Vagina (tissue), 2 donors: ENCODE results near the gene DMRTB1. TPM values are rescaled to one million over a fixed set of nuclear protein-coding genes. Genes with fewer than 3 reads are reported as not detected.
A peak's percentile ranks its signal among the peaks of the same experiment; 100 is the strongest.

ENCODE experiments used
- DNase-seq, 2 donors: peaks; one replicate each; pipeline ENCODE4 v3.0.0-alpha.2; 2017; ENCODE audit errors: extremely low spot score in 2 of 2
- H3K27ac ChIP-seq: fragments of 200-600 bp; sonication (generic); one replicate; pipeline ENCODE4 v1.5.1; 2019
- H3K27me3 ChIP-seq: fragments of 200-600 bp; sonication (generic); one replicate; pipeline ENCODE4 v1.5.1; 2019
- H3K36me3 ChIP-seq, 2 donors: fragments of 200-600 bp; sonication (generic); one replicate each; pipeline ENCODE4 v1.5.1; 2017 to 2019
- H3K4me1 ChIP-seq: fragments of 200-600 bp; sonication (generic); one replicate; pipeline ENCODE4 v1.5.1; 2019
- H3K4me3 ChIP-seq, 2 donors: fragments of 200-600 bp; sonication (generic); 1 replicate in 1 of 2; 2 replicates in 1 of 2; pipeline ENCODE4 v1.5.1; 2016 to 2019
- H3K9me3 ChIP-seq: fragments of 200-600 bp; sonication (generic); one replicate; pipeline ENCODE4 v1.5.1; 2019
- POLR2A ChIP-seq, 2 donors: fragments of 450-650 bp; IDR thresholded peaks; one replicate each; pipeline ENCODE4 v1.6.1; 2017; ENCODE audit warnings: antibody characterized with exemption in 2 of 2, mild to moderate bottlenecking in 2 of 2, moderate library complexity in 2 of 2
- POLR2AphosphoS5 ChIP-seq, 2 donors: sonication (generic); formaldehyde crosslinking; IDR thresholded peaks; one replicate each; pipeline ENCODE4 v1.9.0; 2017; ENCODE audit warnings: antibody characterized with exemption in 2 of 2, mild to moderate bottlenecking in 2 of 2, low read depth in 1 of 2; ENCODE audit not compliant: insufficient read depth in 1 of 2
- intact Hi-C: fragments of 100-400 bp; cut with DNase I; formaldehyde crosslinking; loops from one replicate; pipeline ENCODE4 v1.15.1; 2023
- total RNA-seq: library from RNA; depleted of rRNA; stranded (reverse); fragments of >200 nt; gene quantifications from one replicate; pipeline ENCODE4 v1.2.3, GENCODE V29; 2016
- TF ChIP-seq, protein P1 (sequence below), 3 experiments: fragments of 450-650 bp in 2 of 3; fragments of 200-600 bp in 1 of 3; sonication (generic) in 1 of 3; IDR thresholded peaks; one replicate each; pipeline ENCODE4 v1.5.1; 2017 to 2019; ENCODE audit warnings: antibody characterized with exemption in 3 of 3, mild to moderate bottlenecking in 2 of 3, moderate library complexity in 2 of 3

Gene DMRTB1
- total RNA-seq, 1 donor from 2014 or later = not detected

DNA sequence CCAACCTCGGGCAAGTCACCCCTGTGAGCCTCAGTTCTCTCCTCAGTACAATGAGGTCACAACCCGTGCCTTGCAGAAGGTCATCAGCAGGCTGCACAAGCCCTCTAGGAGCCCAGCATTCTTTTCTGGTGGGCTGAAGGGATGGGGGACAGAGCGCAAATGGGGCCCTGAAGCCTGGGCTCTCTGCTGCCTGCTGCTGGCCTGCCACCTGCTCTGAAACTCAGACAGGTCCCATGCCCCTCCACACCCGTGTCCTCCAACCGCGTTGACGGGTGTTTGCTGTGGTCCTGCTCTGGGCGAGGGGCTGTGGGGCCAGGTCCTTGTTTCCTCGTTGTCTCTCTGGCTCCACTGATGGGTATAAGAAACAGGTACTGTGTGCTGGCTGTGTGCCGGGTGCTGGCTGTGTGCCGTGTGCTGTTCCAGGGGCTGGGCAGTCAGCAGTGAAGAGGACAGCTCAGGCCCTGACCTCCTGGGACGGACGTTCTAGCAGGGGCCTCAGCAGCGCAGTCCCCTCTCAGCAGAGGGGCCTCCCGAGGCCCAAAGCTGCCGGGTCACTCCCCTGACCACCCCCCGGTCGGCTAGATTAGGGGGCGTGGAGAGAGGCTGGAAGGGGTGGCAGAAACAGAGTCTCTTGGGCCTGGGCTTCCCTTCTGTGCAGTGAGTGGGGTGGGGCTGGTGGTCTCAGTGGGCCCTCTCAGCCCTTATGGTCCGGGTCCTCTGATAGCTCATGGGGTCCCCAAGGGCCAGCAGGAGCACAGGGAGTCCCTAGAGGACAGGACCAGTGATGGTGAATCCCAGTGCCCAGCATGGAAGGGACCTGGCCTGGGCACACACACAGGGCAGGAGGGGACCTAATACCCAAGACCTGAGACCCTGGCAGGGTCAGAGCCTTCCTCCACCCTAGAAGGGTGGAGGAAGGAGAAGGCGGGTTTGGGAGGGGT lies 42.1 kb downstream of the DMRTB1 start:
- Histone ChIP-seq H3K36me3 (no peaks in the 10 kb centered on the region), H3K27ac (no peak overlapping the region), H3K27me3 (no peaks in the 10 kb centered on the region), H3K9me3 (no peaks in the 10 kb centered on the region), H3K4me3 (no peak overlapping the region), H3K4me1 (peaks cover 14% of the 10 kb centered on the region)
- intact Hi-C loops = no loop called here
- no peak for DNase-seq
- TF ChIP-seq, protein P1, sequence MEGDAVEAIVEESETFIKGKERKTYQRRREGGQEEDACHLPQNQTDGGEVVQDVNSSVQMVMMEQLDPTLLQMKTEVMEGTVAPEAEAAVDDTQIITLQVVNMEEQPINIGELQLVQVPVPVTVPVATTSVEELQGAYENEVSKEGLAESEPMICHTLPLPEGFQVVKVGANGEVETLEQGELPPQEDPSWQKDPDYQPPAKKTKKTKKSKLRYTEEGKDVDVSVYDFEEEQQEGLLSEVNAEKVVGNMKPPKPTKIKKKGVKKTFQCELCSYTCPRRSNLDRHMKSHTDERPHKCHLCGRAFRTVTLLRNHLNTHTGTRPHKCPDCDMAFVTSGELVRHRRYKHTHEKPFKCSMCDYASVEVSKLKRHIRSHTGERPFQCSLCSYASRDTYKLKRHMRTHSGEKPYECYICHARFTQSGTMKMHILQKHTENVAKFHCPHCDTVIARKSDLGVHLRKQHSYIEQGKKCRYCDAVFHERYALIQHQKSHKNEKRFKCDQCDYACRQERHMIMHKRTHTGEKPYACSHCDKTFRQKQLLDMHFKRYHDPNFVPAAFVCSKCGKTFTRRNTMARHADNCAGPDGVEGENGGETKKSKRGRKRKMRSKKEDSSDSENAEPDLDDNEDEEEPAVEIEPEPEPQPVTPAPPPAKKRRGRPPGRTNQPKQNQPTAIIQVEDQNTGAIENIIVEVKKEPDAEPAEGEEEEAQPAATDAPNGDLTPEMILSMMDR (IDR thresholded peaks at IDR 0.05) = no peak
- TF ChIP-seq POLR2A (IDR thresholded peaks at IDR 0.05) (no peak), POLR2AphosphoS5 (IDR thresholded peaks at IDR 0.05; ENCODE audit: insufficient read depth in 1 of 2, low read depth in 1 of 2) (no peak)

DNA sequence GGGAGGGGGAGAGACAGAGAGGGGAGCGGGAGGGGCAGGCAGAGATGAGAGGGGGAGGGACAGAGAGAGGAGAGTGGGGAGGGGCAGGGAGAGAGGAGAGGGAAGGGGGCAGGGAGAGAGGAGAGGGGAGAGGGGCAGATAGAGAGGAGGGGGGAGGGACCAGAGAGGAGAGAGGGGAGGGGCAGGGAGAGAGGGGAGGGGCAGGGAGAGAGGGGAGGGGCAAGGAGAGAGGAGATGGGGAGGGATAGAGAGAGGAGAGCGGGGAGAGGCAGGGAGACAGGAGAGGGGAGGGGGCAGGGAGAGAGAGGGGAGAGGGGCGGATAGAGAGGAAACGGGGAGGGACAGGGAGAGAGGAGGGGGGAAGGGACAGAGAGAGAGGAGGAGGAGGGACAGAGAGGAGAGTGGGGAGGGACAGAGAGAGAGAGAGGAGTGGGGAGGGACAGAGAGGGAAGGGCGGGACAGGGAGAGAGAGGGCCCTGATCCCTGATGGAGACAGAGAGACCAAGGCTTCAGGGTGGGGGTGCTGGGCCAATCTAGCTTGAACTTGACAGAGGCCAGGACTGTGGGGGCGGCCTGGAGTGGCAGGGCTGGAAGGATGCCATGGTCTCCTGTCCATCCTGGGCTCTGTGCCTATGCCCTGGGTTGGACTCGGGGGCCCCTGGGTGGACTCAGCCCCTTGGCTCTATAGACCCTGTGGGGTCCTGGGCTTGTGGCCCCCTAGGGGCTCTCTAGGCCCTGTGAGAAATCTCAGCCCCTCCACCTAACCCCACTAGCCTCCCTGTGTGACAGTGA lies 43.6 kb downstream of the DMRTB1 start:
- H3K9me3 ChIP-seq = no peaks in the 10 kb centered on the region
- no peaks in the 10 kb centered on the region for H3K36me3 ChIP-seq
- DNase-seq = no peak
- peak overlapping the region; percentile 35 for H3K27ac ChIP-seq
- intact Hi-C loops = no loop called here
- H3K4me1 ChIP-seq = peaks cover 14% of the 10 kb centered on the region
- no peaks in the 10 kb centered on the region for H3K27me3 ChIP-seq
- TF ChIP-seq, protein P1 (IDR thresholded peaks at IDR 0.05) = no peak
- TF ChIP-seq POLR2A (IDR thresholded peaks at IDR 0.05) (no peak), POLR2AphosphoS5 (IDR thresholded peaks at IDR 0.05; ENCODE audit: insufficient read depth in 1 of 2, low read depth in 1 of 2) (no peak)
- H3K4me3 ChIP-seq = no peak overlapping the region

DNA sequence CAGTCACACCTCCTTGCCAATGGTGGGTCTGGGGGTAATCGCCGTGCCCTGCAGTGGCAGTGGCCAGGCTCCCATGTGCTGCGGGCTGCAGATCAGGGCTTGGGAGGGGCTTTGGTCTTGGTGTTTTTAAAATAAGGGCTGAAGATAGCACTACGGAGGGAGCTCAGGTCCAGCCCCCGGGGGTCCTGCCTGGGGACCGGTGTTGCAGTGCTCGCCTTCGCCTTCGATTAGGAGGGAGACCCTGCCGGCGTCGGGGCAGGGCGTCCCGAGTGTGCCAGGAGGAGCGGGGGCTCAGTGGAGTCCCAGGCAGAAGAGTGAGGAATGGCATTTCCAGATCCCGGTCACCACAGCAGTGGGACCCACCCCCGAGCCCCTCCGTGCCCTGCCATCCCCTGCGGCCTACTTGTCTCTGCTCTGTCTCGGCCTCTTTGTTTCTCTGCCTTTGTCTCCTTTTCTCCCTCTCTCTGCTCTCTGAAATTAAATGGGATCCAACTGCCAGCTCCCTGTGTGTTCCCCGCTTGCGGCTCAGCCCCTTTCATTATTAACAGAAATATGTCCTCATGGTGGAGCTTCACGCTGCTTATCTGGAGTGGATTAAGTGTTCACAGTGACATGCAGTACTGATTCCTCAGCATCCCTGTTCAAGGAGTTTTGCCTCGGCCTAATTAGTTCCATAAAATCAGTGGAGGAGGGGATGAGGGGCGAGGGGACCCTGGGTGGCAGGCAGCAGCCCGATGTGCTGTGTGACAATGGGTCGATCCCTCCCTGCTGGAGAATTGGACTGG lies 44.4 kb downstream of the DMRTB1 start:
- no peak overlapping the region for H3K4me3 ChIP-seq
- peak overlapping the region; percentile 35 for H3K27ac ChIP-seq
- no peaks in the 10 kb centered on the region for H3K27me3 ChIP-seq
- intact Hi-C loops = no loop called here
- no peak for DNase-seq
- H3K4me1 ChIP-seq = peaks cover 18% of the 10 kb centered on the region
- TF ChIP-seq POLR2A (IDR thresholded peaks at IDR 0.05) (no peak), POLR2AphosphoS5 (IDR thresholded peaks at IDR 0.05; ENCODE audit: insufficient read depth in 1 of 2, low read depth in 1 of 2) (no peak)
- TF ChIP-seq, protein P1 (IDR thresholded peaks at IDR 0.05) = no peak
- no peaks in the 10 kb centered on the region for H3K36me3 ChIP-seq
- no peaks in the 10 kb centered on the region for H3K9me3 ChIP-seq

DNA sequence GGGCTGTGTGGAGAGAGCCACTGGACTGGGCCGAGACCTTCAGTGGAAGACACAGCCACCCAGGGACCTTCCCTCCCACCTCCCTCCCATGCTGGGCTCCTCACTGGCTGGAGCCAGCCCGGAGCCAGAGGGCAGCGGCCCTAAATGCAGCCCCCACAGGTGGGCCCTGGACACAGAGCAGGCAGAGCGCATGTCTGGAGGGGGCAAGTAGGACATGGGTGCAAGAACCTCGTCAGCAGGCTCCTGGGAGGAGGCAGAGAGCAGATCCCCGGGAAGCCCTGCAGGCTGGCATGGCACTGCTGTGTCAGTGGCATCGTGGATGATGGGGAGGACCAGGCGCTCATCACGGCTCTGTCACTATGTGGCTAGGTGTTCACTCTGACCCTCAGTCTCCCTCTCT lies 45.7 kb downstream of the DMRTB1 start:
- Histone ChIP-seq H3K27me3 (no peaks in the 10 kb centered on the region), H3K36me3 (no peaks in the 10 kb centered on the region), H3K9me3 (no peaks in the 10 kb centered on the region), H3K27ac (no peak overlapping the region), H3K4me3 (no peak overlapping the region), H3K4me1 (peaks cover 31% of the 10 kb centered on the region)
- TF ChIP-seq, protein P1 (IDR thresholded peaks at IDR 0.05) = no peak
- no peak for TF ChIP-seq POLR2AphosphoS5 (IDR thresholded peaks at IDR 0.05; ENCODE audit: insufficient read depth in 1 of 2, low read depth in 1 of 2)
- TF ChIP-seq POLR2A (IDR thresholded peaks at IDR 0.05) = no peak
- DNase-seq = no peak
- intact Hi-C loops = no loop called here
